GM12878 (cell line): ENCODE data around the gene PPP6R1. TPM values are rescaled to one million over a fixed set of nuclear protein-coding genes. Genes with fewer than 3 reads are reported as not detected.
A peak's percentile ranks its signal among the peaks of the same experiment; 100 is the strongest.

Experiments used
- ATAC-seq: fragments of 200-7000 bp; cut with Tn5 transposase; 3 replicates; pipeline ENCODE4 v1.9.1; 2020; ENCODE audit warnings: mild to moderate bottlenecking, moderate library complexity
- BruUV-seq: library from RNA; stranded (reverse); fragments of 400-500 nt; replicated peaks from 2 replicates; lab custom pipeline; 2021; lab: Mats Ljungman, UMichigan
- CTCF ChIA-PET: fragments of 300-600 bp; sonication (Branson Sonifier 250); formaldehyde crosslinking; extraction: SDS; loops from one replicate; lab custom pipeline; 2021; ENCODE audit warnings: inconsistent platforms; lab: Yijun Ruan, JAX
- POLR2A ChIA-PET: fragments of 350-600 bp; formaldehyde crosslinking; extraction: SDS; loops from one replicate; lab custom pipeline; 2021; ENCODE audit warnings: inconsistent platforms; lab: Charles Lee
- RAD21 ChIA-PET: fragments of 300-600 bp; sonication (Branson Sonifier 250); formaldehyde crosslinking; loops from one replicate; lab custom pipeline; 2023; ENCODE audit warnings: antibody characterized with exemption; ENCODE audit not compliant: unreplicated experiment; lab: Charles Lee
- SMC1A ChIA-PET: fragments of 300-600 bp; sonication (Branson Sonifier 250); formaldehyde crosslinking; loops from one replicate; lab custom pipeline; 2023; ENCODE audit not compliant: unreplicated experiment, uncharacterized antibody; lab: Charles Lee
- DNase-seq: peaks from one replicate; pipeline ENCODE4 v3.0.0-alpha.2; 2011; ENCODE audit warnings: low read depth, low spot score
- FAIRE-seq: peaks from 3 replicates; lab custom pipeline; 2011; peaks lifted over from hg19 to GRCh38; lab: Jason Lieb, UNC
- H2AFZ ChIP-seq: 2 replicates; pipeline ENCODE4 v1.6.0; 2011; ENCODE audit warnings: low read depth, low read length, control low read depth; ENCODE audit not compliant: control insufficient read depth
- H3K27ac ChIP-seq: 2 replicates; pipeline ENCODE4 v1.5.1; 2011; ENCODE audit warnings: control low read depth; ENCODE audit not compliant: control insufficient read depth, insufficient read depth
- H3K27me3 ChIP-seq, 2 experiments: replicated peaks in 1 of 2; 2 replicates each; pipeline versions ENCODE4 v1.6.0 to v1.6.1; 2011; ENCODE audit warnings: low read length in 1 of 2; ENCODE audit not compliant: control insufficient read depth in 2 of 2, insufficient read depth in 2 of 2
- H3K36me3 ChIP-seq, 2 experiments: 2 replicates each; pipeline ENCODE4 v1.5.1; 2011; ENCODE audit warnings: low read length in 1 of 2; ENCODE audit not compliant: control insufficient read depth in 2 of 2, insufficient read depth in 2 of 2
- H3K4me1 ChIP-seq: 2 replicates; pipeline ENCODE4 v1.6.1; 2011; ENCODE audit warnings: mild to moderate bottlenecking, low read length, moderate library complexity, mixed read lengths; ENCODE audit not compliant: control insufficient read depth, insufficient read depth
- H3K4me2 ChIP-seq: 2 replicates; pipeline ENCODE4 v1.6.0; 2011; ENCODE audit warnings: control low read depth; ENCODE audit not compliant: control insufficient read depth, insufficient read depth
- H3K4me3 ChIP-seq: fragments of 200-600 bp; sonication (generic); 2 replicates; pipeline ENCODE4 v1.5.1; 2016
- H3K79me2 ChIP-seq: 2 replicates; pipeline ENCODE4 v1.6.0; 2011; ENCODE audit warnings: low read length; ENCODE audit not compliant: control insufficient read depth, insufficient read depth
- H3K9ac ChIP-seq: 2 replicates; pipeline ENCODE4 v1.8.0; 2011; ENCODE audit warnings: low read length, control low read depth, mixed read lengths; ENCODE audit not compliant: control insufficient read depth, insufficient read depth
- H3K9me3 ChIP-seq: replicated peaks from 3 replicates; pipeline ENCODE4 v1.5.1; 2011; ENCODE audit warnings: mild to moderate bottlenecking, low read length; ENCODE audit not compliant: control insufficient read depth, insufficient read depth
- H4K20me1 ChIP-seq: 2 replicates; pipeline ENCODE4 v1.6.0; 2011; ENCODE audit not compliant: control insufficient read depth, insufficient read depth
- CHD1 ChIP-seq: IDR thresholded peaks from 2 replicates; pipeline ENCODE4 v1.6.1; 2012; ENCODE audit warnings: low read depth, low read length, improper control_type of control experiment
- HDAC6 ChIP-seq: fragments of 200-600 bp; sonication (generic); IDR thresholded peaks from one replicate; pipeline ENCODE4 v1.8.0; 2017; ENCODE audit warnings: antibody characterized with exemption; ENCODE audit not compliant: unreplicated experiment
- MYB ChIP-seq: fragments of 150-350 bp; IDR thresholded peaks from 2 replicates; pipeline ENCODE4 v1.6.1; 2014; ENCODE audit warnings: mild to moderate bottlenecking, low read depth, low read length, borderline replicate concordance
- SIX5 ChIP-seq: IDR thresholded peaks from 2 replicates; pipeline ENCODE4 v1.6.1; 2011; ENCODE audit warnings: mild to moderate bottlenecking, low read depth, low read length, moderate library complexity; ENCODE audit not compliant: severe bottlenecking
- STAT1 ChIP-seq: fragments of 450-650 bp; conservative IDR thresholded peaks from 2 replicates; pipeline ENCODE4 v1.6.1; 2014; ENCODE audit warnings: antibody characterized with exemption, mild to moderate bottlenecking
- TCF3 ChIP-seq: IDR thresholded peaks from 2 replicates; pipeline ENCODE4 v1.6.1; 2012; ENCODE audit warnings: low read depth, mild to moderate bottlenecking, low read length, borderline replicate concordance; ENCODE audit not compliant: insufficient read depth
- ZNF274 ChIP-seq: IDR thresholded peaks from one replicate; pipeline ENCODE4 v1.8.0; 2011; ENCODE audit not compliant: insufficient read length, insufficient read depth
- WGBS: methylation state at CpG from one replicate; pipeline ENCODE4 v1.1.6; 2016; ENCODE audit warnings: low lambda C conversion rate; ENCODE audit not compliant: insufficient replicate concordance, insufficient coverage; ENCODE audit errors: missing lambda C conversion rate; 5-methylcytosine and 5-hydroxymethylcytosine counted together
- in situ Hi-C: fragments of 300-500 bp; cut with MboI; formaldehyde crosslinking; loops from 9 replicates; pipeline ENCODE4 v1.14.3; 2018; ENCODE audit warnings: mixed read lengths
- intact Hi-C: fragments of 100-400 bp; cut with micrococcal nuclease; formaldehyde crosslinking; loops from one replicate; pipeline ENCODE4 v1.14.2; 2022; ENCODE audit not compliant: unreplicated experiment
- polyA plus RNA-seq, 11 experiments: library from polyadenylated mRNA; depleted of rRNA in 4 of 11; unstranded in 6 of 11; stranded (reverse) in 5 of 11; fragments of >200 nt; fragmentation: Nextera tagmentation in 4 of 11; fragmentation: Illumina TruSeq in 1 of 11; extraction: Ambion mirVana in 4 of 11; extraction: Trizol in 1 of 11; gene quantifications; 1 replicate in 1 of 11; 2 replicates in 10 of 11; pipeline versions ENCODE4 v1.2.1 to v1.2.3, GENCODE V29; 2011 to 2016; ENCODE audit warnings: inconsistent platforms in 2 of 11, missing spikeins in 2 of 11, low read depth in 1 of 11
- total RNA-seq, 4 experiments: library from RNA; depleted of rRNA in 3 of 4; stranded (reverse); fragments of >200 nt in 3 of 4; fragmentation: Illumina TruSeq in 1 of 4; extraction: Trizol in 1 of 4; gene quantifications; 2 replicates each; pipeline versions ENCODE4 v1.2.1 to v1.2.3, GENCODE V29; 2013 to 2021

The PPP6R1 gene
- total and polyA plus RNA-seq, 10 of the 15 experiments (the other 5 are each of a cell fraction or from before 2014, with no cell fraction given): 0.80 to 173 (median 63.7) TPM

DNA sequence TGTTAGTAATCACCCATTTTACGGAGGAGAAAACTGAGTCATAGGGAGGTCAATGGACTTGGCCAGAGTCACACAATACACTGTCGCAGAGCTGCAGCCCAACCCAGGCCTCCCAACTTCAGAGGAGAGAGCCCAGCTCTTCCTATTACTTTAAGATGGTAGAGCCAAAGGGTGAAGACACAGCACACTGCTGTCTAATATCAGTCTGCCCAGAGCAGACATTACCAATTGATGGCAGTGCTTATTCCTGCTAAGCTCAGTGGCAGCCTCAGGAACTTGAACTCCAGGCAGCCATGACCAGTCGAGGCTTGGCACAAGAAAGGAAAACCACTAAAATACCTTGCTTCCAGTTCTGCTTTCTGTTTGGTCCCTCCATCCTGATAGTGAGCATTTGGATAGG lies 47.9 kb upstream of the PPP6R1 start:
- intact Hi-C loops: no loop called here
- no peaks in the 10 kb centered on the region for H3K9me3 ChIP-seq
- no peak overlapping the region for H3K27ac ChIP-seq
- no peak for FAIRE-seq
- no peak overlapping the region for H3K9ac ChIP-seq
- ChIA-PET SMC1A (no interaction called here), CTCF (no interaction called here), RAD21 (no interaction called here), POLR2A (no interaction called here)
- DNase-seq: no peak
- TF ChIP-seq STAT1 (no peak), CHD1 (no peak), HDAC6 (no peak), ZNF274 (no peak)
- H3K4me2 ChIP-seq: no peak overlapping the region
- H3K79me2 ChIP-seq: no peaks in the 10 kb centered on the region
- 58% methylated on average over 3 of the region's 3 CpGs for WGBS
- no peak for ATAC-seq
- no peak overlapping the region for H3K4me3 ChIP-seq
- BruUV-seq: no TSS peak
- in situ Hi-C loops: no loop called here
- no peaks in the 10 kb centered on the region for H3K4me1 ChIP-seq
- no peak overlapping the region for H2AFZ ChIP-seq
- no peaks in the 10 kb centered on the region; the same call in 1 of the 2 replicates for H4K20me1 ChIP-seq
- no peaks in the 10 kb centered on the region for H3K27me3 ChIP-seq
- H3K36me3 ChIP-seq: no peaks in the 10 kb centered on the region

DNA sequence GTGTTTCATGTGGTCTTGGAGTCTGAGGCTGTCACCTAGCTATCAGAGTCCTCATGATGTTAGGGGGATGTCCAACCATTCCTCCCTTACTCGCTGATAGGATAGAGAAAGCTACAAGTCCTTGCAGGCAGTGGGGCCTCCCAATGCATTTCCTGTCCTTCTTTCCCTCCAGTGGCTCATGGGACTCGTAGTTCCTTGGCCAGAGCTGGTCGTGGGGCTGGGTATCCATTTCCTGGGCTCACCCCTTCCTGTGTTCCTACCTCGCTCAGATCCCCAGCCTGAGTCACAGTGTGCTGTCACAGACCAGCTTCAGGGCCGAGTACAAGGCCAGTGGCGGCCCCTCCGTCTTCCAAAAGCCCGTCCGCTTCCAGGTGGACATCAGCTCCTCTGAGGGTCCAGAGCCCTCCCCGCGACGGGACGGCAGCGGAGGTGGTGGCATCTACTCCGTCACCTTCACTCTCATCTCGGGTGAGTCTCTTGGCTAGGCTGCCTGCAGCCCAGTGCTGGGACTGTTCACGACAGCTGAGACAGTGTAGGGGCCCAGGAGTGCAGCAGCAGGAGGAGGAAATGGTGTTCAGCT lies 47.3 kb upstream of the PPP6R1 start:
- RAD21 ChIA-PET: no interaction called here
- SMC1A ChIA-PET: no interaction called here
- H3K4me3 ChIP-seq: no peak overlapping the region
- H3K36me3 ChIP-seq: no peaks in the 10 kb centered on the region
- DNase-seq (no peak), ATAC-seq (no peak), FAIRE-seq (no peak)
- no peaks in the 10 kb centered on the region for H3K79me2 ChIP-seq
- H3K4me2 ChIP-seq: no peak overlapping the region
- BruUV-seq: no TSS peak
- H4K20me1 ChIP-seq: no peaks in the 10 kb centered on the region; the same call in 1 of the 2 replicates
- CTCF ChIA-PET: no interaction called here
- intact Hi-C loops: no loop called here
- H3K9ac ChIP-seq: no peak overlapping the region
- in situ Hi-C loops: no loop called here
- no peak overlapping the region for H3K27ac ChIP-seq
- POLR2A ChIA-PET: no interaction called here
- no peak for TF ChIP-seq TCF3
- TF ChIP-seq MYB: no peak
- peak; percentile 41 for TF ChIP-seq SIX5
- TF ChIP-seq HDAC6: no peak
- H3K9me3 ChIP-seq: no peaks in the 10 kb centered on the region
- H3K4me1 ChIP-seq: peaks cover 3% of the 10 kb centered on the region; the same call in 1 of the 2 replicates
- H3K27me3 ChIP-seq: no peaks in the 10 kb centered on the region
- 46% methylated on average over 17 of the region's 17 CpGs for WGBS
- H2AFZ ChIP-seq: no peak overlapping the region
